GM12878 (cell line): Measurements from ENCODE around the gene NCKAP5L. TPM values are rescaled to one million over a fixed set of nuclear protein-coding genes. Genes with fewer than 3 reads are reported as not detected.

ENCODE experiments used
- ATAC-seq: fragments of 200-7000 bp; cut with Tn5 transposase; 3 replicates; pipeline ENCODE4 v1.9.1; 2020; ENCODE audit warnings: mild to moderate bottlenecking, moderate library complexity
- BruUV-seq: library from RNA; stranded (reverse); fragments of 400-500 nt; replicated peaks from 2 replicates; lab custom pipeline; 2021; lab: Mats Ljungman, UMichigan
- CTCF ChIA-PET: fragments of 300-600 bp; sonication (Branson Sonifier 250); formaldehyde crosslinking; extraction: SDS; loops from one replicate; lab custom pipeline; 2021; ENCODE audit warnings: inconsistent platforms; lab: Yijun Ruan, JAX
- POLR2A ChIA-PET: fragments of 350-600 bp; formaldehyde crosslinking; extraction: SDS; loops from one replicate; lab custom pipeline; 2021; ENCODE audit warnings: inconsistent platforms; lab: Charles Lee
- RAD21 ChIA-PET: fragments of 300-600 bp; sonication (Branson Sonifier 250); formaldehyde crosslinking; loops from one replicate; lab custom pipeline; 2023; ENCODE audit warnings: antibody characterized with exemption; ENCODE audit not compliant: unreplicated experiment; lab: Charles Lee
- SMC1A ChIA-PET: fragments of 300-600 bp; sonication (Branson Sonifier 250); formaldehyde crosslinking; loops from one replicate; lab custom pipeline; 2023; ENCODE audit not compliant: unreplicated experiment, uncharacterized antibody; lab: Charles Lee
- DNase-seq: peaks from one replicate; pipeline ENCODE4 v3.0.0-alpha.2; 2011; ENCODE audit warnings: low read depth, low spot score
- FAIRE-seq: peaks from 3 replicates; lab custom pipeline; 2011; peaks lifted over from hg19 to GRCh38; lab: Jason Lieb, UNC
- H2AFZ ChIP-seq: 2 replicates; pipeline ENCODE4 v1.6.0; 2011; ENCODE audit warnings: low read depth, low read length, control low read depth; ENCODE audit not compliant: control insufficient read depth
- H3K27ac ChIP-seq: 2 replicates; pipeline ENCODE4 v1.5.1; 2011; ENCODE audit warnings: control low read depth; ENCODE audit not compliant: control insufficient read depth, insufficient read depth
- H3K27me3 ChIP-seq, 2 experiments: replicated peaks in 1 of 2; 2 replicates each; pipeline versions ENCODE4 v1.6.0 to v1.6.1; 2011; ENCODE audit warnings: low read length in 1 of 2; ENCODE audit not compliant: control insufficient read depth in 2 of 2, insufficient read depth in 2 of 2
- H3K36me3 ChIP-seq, 2 experiments: 2 replicates each; pipeline ENCODE4 v1.5.1; 2011; ENCODE audit warnings: low read length in 1 of 2; ENCODE audit not compliant: control insufficient read depth in 2 of 2, insufficient read depth in 2 of 2
- H3K4me1 ChIP-seq: 2 replicates; pipeline ENCODE4 v1.6.1; 2011; ENCODE audit warnings: mild to moderate bottlenecking, low read length, moderate library complexity, mixed read lengths; ENCODE audit not compliant: control insufficient read depth, insufficient read depth
- H3K4me2 ChIP-seq: 2 replicates; pipeline ENCODE4 v1.6.0; 2011; ENCODE audit warnings: control low read depth; ENCODE audit not compliant: control insufficient read depth, insufficient read depth
- H3K4me3 ChIP-seq: fragments of 200-600 bp; sonication (generic); 2 replicates; pipeline ENCODE4 v1.5.1; 2016
- H3K79me2 ChIP-seq: 2 replicates; pipeline ENCODE4 v1.6.0; 2011; ENCODE audit warnings: low read length; ENCODE audit not compliant: control insufficient read depth, insufficient read depth
- H3K9ac ChIP-seq: 2 replicates; pipeline ENCODE4 v1.8.0; 2011; ENCODE audit warnings: low read length, control low read depth, mixed read lengths; ENCODE audit not compliant: control insufficient read depth, insufficient read depth
- H3K9me3 ChIP-seq: replicated peaks from 3 replicates; pipeline ENCODE4 v1.5.1; 2011; ENCODE audit warnings: mild to moderate bottlenecking, low read length; ENCODE audit not compliant: control insufficient read depth, insufficient read depth
- H4K20me1 ChIP-seq: 2 replicates; pipeline ENCODE4 v1.6.0; 2011; ENCODE audit not compliant: control insufficient read depth, insufficient read depth
- ASH2L ChIP-seq: fragments of 300-600, 200-600 bp; sonication (generic); IDR thresholded peaks from 2 replicates; pipeline ENCODE4 v1.6.1; 2017; ENCODE audit warnings: low read depth, mild to moderate bottlenecking, borderline replicate concordance
- BCL3 ChIP-seq: IDR thresholded peaks from 2 replicates; pipeline ENCODE4 v1.6.1; 2011; ENCODE audit warnings: borderline replicate concordance, low read depth, mild to moderate bottlenecking, moderate library complexity, low read length; ENCODE audit not compliant: insufficient read depth, poor library complexity, severe bottlenecking
- BRCA1 ChIP-seq: IDR thresholded peaks from 2 replicates; pipeline ENCODE4 v1.6.1; 2011; ENCODE audit warnings: low read depth, low read length, improper control_type of control experiment
- CHD2 ChIP-seq: IDR thresholded peaks from 2 replicates; pipeline ENCODE4 v1.6.1; 2011; ENCODE audit warnings: low read depth, low read length, improper control_type of control experiment, borderline replicate concordance
- ESRRA ChIP-seq: IDR thresholded peaks from 2 replicates; pipeline ENCODE4 v1.6.1; 2012; ENCODE audit warnings: mild to moderate bottlenecking, low read length, improper control_type of control experiment
- IKZF2 ChIP-seq, 2 experiments: fragments of 450-650 bp; IDR thresholded peaks; 2 replicates each; pipeline ENCODE4 v1.6.1; 2017; ENCODE audit warnings: mild to moderate bottlenecking in 2 of 2, moderate library complexity in 2 of 2
- JUNB ChIP-seq: IDR thresholded peaks from 2 replicates; pipeline ENCODE4 v1.6.1; 2016; ENCODE audit warnings: antibody characterized with exemption, mild to moderate bottlenecking
- MAX ChIP-seq: IDR thresholded peaks from 2 replicates; pipeline ENCODE4 v1.6.1; 2012; ENCODE audit warnings: low read depth, low read length, improper control_type of control experiment
- MYB ChIP-seq: fragments of 150-350 bp; IDR thresholded peaks from 2 replicates; pipeline ENCODE4 v1.6.1; 2014; ENCODE audit warnings: mild to moderate bottlenecking, low read depth, low read length, borderline replicate concordance
- NR2C1 ChIP-seq: fragments of 450-650 bp; IDR thresholded peaks from 2 replicates; pipeline ENCODE4 v1.6.1; 2017; ENCODE audit warnings: antibody characterized with exemption, mild to moderate bottlenecking, moderate library complexity
- PBX3 ChIP-seq: IDR thresholded peaks from 2 replicates; pipeline ENCODE4 v1.6.1; 2011; ENCODE audit warnings: mild to moderate bottlenecking, low read depth, low read length, moderate library complexity; ENCODE audit not compliant: insufficient replicate concordance
- PKNOX1 ChIP-seq: fragments of 450-650 bp; IDR thresholded peaks from 2 replicates; pipeline ENCODE4 v1.6.1; 2016; ENCODE audit warnings: mild to moderate bottlenecking
- POLR2AphosphoS2 ChIP-seq: IDR thresholded peaks from 2 replicates; pipeline ENCODE4 v1.6.1; 2011; ENCODE audit warnings: low read depth, mild to moderate bottlenecking, low read length, improper control_type of control experiment, moderate library complexity
- RUNX3 ChIP-seq: IDR thresholded peaks from 2 replicates; pipeline ENCODE4 v1.6.1; 2012; ENCODE audit warnings: low read length, inconsistent platforms
- SP1 ChIP-seq: IDR thresholded peaks from one replicate; pipeline ENCODE4 v1.6.1; 2011; ENCODE audit warnings: low read depth, low read length
- STAT3 ChIP-seq: IDR thresholded peaks from 2 replicates; pipeline ENCODE4 v1.6.1; 2011; ENCODE audit warnings: low read depth, low read length, improper control_type of control experiment
- SUZ12 ChIP-seq: fragments of 200-600 bp; sonication (generic); IDR thresholded peaks from one replicate; pipeline ENCODE4 v1.6.1; 2018; ENCODE audit warnings: antibody characterized with exemption, mild to moderate bottlenecking; ENCODE audit not compliant: unreplicated experiment
- YY1 ChIP-seq: IDR thresholded peaks from 2 replicates; pipeline ENCODE4 v1.6.1; 2011; ENCODE audit warnings: low read depth, mild to moderate bottlenecking, low read length
- ZBED1 ChIP-seq: IDR thresholded peaks from 2 replicates; pipeline ENCODE4 v1.6.1; 2016; ENCODE audit warnings: borderline replicate concordance
- ZNF384 ChIP-seq: IDR thresholded peaks from 2 replicates; pipeline ENCODE4 v1.6.1; 2012; ENCODE audit warnings: low read depth, mild to moderate bottlenecking, low read length, improper control_type of control experiment, borderline replicate concordance
- WGBS: methylation state at CpG from one replicate; pipeline ENCODE4 v1.1.6; 2016; ENCODE audit warnings: low lambda C conversion rate; ENCODE audit not compliant: insufficient replicate concordance, insufficient coverage; ENCODE audit errors: missing lambda C conversion rate; 5-methylcytosine and 5-hydroxymethylcytosine counted together
- in situ Hi-C: fragments of 300-500 bp; cut with MboI; formaldehyde crosslinking; loops from 9 replicates; pipeline ENCODE4 v1.14.3; 2018; ENCODE audit warnings: mixed read lengths
- intact Hi-C: fragments of 100-400 bp; cut with micrococcal nuclease; formaldehyde crosslinking; loops from one replicate; pipeline ENCODE4 v1.14.2; 2022; ENCODE audit not compliant: unreplicated experiment
- polyA plus RNA-seq, 11 experiments: library from polyadenylated mRNA; depleted of rRNA in 4 of 11; unstranded in 6 of 11; stranded (reverse) in 5 of 11; fragments of >200 nt; fragmentation: Nextera tagmentation in 4 of 11; fragmentation: Illumina TruSeq in 1 of 11; extraction: Ambion mirVana in 4 of 11; extraction: Trizol in 1 of 11; gene quantifications; 1 replicate in 1 of 11; 2 replicates in 10 of 11; pipeline versions ENCODE4 v1.2.1 to v1.2.3, GENCODE V29; 2011 to 2016; ENCODE audit warnings: inconsistent platforms in 2 of 11, missing spikeins in 2 of 11, low read depth in 1 of 11
- total RNA-seq, 4 experiments: library from RNA; depleted of rRNA in 3 of 4; stranded (reverse); fragments of >200 nt in 3 of 4; fragmentation: Illumina TruSeq in 1 of 4; extraction: Trizol in 1 of 4; gene quantifications; 2 replicates each; pipeline versions ENCODE4 v1.2.1 to v1.2.3, GENCODE V29; 2013 to 2021

NCKAP5L gene
- total and polyA plus RNA-seq, 10 of the 15 experiments (the other 5 are each of a cell fraction or from before 2014, with no cell fraction given), result 0.03 to 15.8 (median 4.4) TPM

GRCh38 chr12:49790741-49791555 lies 37.3 kb downstream of the NCKAP5L start:
- SMC1A ChIA-PET, result no interaction called here
- intact Hi-C loops, result no loop called here
- BruUV-seq, result no TSS peak

More at GRCh38 chr12:49790741-49791555, 37.3 kb downstream of the NCKAP5L start:
- DNase-seq (no peak), FAIRE-seq (no peak), ATAC-seq (no peak)
- ChIA-PET POLR2A (interaction anchor here (0.7 kb wide), 2 partner anchors 34 to 50 kb away, joined by 3 to 5 read pairs; no protein-coding TSS in a partner anchor), RAD21 (no interaction called here), CTCF (interaction anchor here (0.6 kb wide), 1 partner anchor 10 kb away, joined by 3 read pairs; no protein-coding TSS in a partner anchor)
- 76% methylated on average over 22 of the region's 22 CpGs for WGBS
- Histone ChIP-seq H3K79me2 (no peaks in the 10 kb centered on the region), H3K4me2 (no peak overlapping the region), H3K4me1 (no peaks in the 10 kb centered on the region), H3K4me3 (no peak overlapping the region), H3K9ac (no peak overlapping the region), H3K27ac (no peak overlapping the region), H2AFZ (no peak overlapping the region), H3K27me3 (no peaks in the 10 kb centered on the region), H3K9me3 (no peaks in the 10 kb centered on the region; the same call in 2 of the 3 replicates), H3K36me3 (peaks cover 0 to 1% of the 10 kb centered on the region in 2 experiments; a peak in 2 of 4 replicates), H4K20me1 (no peaks in the 10 kb centered on the region)
- in situ Hi-C loops, result no loop called here
- TF ChIP-seq BRCA1 (no peak), NR2C1 (no peak), MAX (no peak), SP1 (no peak), JUNB (no peak), MYB (no peak), CHD2 (no peak), ZNF384 (no peak), ASH2L (no peak), ESRRA (no peak), PKNOX1 (no peak), POLR2AphosphoS2 (no peak), YY1 (no peak), STAT3 (no peak), SUZ12 (no peak), ZBED1 (no peak), IKZF2 (IDR thresholded peaks at IDR 0.05) (no peak), PBX3 (no peak), RUNX3 (no peak), BCL3 (no peak)
